Stimulated activated CD8-positive, alpha-beta memory T cell treated with anti-CD3 and anti-CD28 coated beads, Interleukin-2, amount 100 ng/mL, for 48 hours (primary cell): ENCODE data around the gene STARD13.

ENCODE experiments used
- DNase-seq, 2 donors: peaks; one replicate each; pipeline ENCODE4 v3.0.0-alpha.2; 2020; ENCODE audit warnings: low read depth in 2 of 2

The STARD13 gene, protein sequence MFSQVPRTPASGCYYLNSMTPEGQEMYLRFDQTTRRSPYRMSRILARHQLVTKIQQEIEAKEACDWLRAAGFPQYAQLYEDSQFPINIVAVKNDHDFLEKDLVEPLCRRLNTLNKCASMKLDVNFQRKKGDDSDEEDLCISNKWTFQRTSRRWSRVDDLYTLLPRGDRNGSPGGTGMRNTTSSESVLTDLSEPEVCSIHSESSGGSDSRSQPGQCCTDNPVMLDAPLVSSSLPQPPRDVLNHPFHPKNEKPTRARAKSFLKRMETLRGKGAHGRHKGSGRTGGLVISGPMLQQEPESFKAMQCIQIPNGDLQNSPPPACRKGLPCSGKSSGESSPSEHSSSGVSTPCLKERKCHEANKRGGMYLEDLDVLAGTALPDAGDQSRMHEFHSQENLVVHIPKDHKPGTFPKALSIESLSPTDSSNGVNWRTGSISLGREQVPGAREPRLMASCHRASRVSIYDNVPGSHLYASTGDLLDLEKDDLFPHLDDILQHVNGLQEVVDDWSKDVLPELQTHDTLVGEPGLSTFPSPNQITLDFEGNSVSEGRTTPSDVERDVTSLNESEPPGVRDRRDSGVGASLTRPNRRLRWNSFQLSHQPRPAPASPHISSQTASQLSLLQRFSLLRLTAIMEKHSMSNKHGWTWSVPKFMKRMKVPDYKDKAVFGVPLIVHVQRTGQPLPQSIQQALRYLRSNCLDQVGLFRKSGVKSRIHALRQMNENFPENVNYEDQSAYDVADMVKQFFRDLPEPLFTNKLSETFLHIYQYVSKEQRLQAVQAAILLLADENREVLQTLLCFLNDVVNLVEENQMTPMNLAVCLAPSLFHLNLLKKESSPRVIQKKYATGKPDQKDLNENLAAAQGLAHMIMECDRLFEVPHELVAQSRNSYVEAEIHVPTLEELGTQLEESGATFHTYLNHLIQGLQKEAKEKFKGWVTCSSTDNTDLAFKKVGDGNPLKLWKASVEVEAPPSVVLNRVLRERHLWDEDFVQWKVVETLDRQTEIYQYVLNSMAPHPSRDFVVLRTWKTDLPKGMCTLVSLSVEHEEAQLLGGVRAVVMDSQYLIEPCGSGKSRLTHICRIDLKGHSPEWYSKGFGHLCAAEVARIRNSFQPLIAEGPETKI

GRCh38 chr13:33285420-33286124, at the start of gene STARD13:
Gene STARD13 (minus strand): TSS chr13:33285755. CDS start chr13:33285638, 117 bp downstream.
- DNase-seq: no peak

DNA sequence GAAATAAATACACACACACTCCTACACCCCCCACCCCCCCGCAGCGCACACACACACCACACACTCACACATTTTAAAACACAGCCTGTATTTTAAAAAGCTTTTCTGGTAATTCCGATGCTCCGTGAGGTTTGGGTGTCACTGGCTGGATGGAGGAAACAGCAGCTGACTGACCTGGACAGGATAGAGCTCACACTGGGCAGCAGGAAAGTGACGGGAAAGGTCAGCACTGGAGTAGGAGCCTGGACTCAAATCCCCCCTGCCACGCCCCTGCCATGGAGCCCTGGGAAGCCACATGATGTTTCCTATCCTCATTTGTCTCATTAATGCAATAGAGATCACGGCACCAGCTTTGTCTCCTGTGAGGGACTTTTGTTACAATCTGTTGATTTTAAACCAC, 49.3 kb upstream of the STARD13 start:
- no peak for DNase-seq

GRCh38 chr13:33331962-33332361, 46.4 kb upstream of the STARD13 start:
- no peak for DNase-seq

GRCh38 chr13:33330483-33330882, 44.9 kb upstream of the STARD13 start:
- no peak for DNase-seq

DNA sequence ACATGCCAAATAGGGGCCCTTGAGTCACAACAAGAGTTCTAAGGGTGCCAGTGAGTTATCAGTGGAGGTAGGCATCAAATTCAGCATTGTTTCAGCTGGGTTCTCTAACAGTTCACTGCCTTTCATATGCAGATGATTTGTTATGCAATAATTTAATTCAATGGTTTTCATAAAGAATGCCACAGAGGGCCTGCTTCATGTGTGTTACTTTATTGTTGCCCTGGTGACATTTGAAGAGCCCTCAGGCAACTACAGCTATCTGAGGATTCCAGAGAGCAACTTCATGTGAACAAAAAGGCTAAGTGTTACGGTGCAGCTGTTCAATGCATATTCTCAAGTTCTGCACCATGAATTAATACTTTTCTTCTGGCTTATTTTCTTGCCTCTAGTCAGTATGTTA, 43.1 kb upstream of the STARD13 start:
- no peak for DNase-seq

DNA sequence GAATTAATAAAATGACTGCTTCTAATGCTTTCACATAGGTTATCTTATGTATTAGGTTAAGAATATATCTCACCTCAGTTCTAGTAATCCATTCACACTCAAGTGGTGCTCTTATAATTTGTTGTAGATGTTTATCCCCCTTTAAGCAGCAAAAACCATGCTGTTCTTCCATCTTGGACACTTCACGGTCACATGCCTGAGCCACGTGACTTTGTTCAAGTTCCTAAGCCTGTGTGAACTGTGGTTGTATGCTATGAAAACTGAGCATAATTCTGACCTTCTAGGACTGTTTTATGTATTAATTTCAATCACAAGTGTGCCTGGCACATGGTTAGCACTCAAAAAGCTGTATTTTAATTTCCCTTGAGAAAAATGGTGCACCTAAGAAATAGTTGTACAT, 41.2 kb upstream of the STARD13 start:
- no peak for DNase-seq

GRCh38 chr13:33326246-33326645, 40.7 kb upstream of the STARD13 start:
- DNase-seq: no peak

DNA sequence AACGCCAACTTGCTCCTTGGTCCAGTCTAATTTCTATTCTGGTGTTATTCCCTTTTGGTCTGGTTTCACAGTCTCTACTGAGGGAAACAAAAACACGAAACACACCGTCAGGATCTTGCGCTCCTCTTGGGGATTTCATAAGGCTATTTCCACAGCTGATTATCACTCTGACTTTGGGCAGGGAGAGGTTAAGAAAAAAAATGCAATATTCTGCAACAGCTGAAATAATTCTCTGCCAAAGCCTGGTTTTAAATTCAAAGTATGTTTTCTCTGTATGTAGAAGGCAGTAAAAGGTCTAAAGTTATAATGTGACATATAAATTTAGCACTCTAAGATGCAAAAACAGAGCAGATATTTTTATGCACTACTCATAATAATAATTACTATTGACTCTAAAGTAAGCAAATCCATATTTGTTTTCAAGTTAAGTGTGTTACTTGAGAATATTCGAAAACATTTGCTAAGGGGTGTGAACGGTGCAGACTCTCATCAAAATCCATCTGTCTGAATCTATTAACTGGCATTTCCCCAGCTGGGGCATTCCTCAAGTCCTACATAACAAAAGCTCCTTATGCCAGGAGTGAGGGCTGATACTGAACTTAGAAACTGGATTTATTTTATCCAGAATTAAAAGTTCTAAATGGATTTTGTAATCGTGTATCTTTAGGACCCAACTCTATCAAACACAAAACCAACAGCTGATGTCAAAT, 38.4 kb upstream of the STARD13 start:
- no peak for DNase-seq

DNA sequence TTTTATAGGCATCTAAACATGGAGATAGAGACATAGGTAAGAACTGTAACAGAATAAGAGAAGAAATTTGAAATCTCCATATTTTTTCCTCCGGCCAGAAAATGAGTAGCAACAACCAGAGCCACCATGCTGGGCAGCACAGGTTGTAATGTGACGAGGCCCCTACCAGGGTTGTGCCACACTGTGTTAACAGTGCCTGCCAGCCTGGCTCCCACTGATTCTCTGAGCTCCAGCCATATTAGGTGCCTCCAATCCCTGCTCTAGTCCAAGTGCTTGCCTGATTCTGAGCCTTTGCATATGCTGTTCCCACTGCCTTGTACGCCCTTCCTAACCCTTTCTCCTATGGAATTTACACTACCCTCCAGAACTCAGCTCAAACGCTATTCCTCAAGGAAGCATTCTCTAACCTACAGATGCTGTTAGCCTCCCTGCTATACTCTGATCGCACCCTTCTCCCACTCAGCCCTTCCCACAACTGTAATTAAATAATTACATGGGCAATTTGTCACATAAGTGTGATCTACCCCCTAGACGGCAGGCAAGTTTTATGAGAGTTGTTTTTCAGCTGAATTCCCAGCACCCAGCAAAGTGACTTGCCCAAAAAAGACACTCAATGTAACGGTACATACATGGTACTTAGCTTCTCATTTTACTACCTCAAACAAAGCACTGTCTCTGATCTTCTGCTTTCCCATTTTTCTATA, 37.6 kb upstream of the STARD13 start:
- DNase-seq: no peak

DNA sequence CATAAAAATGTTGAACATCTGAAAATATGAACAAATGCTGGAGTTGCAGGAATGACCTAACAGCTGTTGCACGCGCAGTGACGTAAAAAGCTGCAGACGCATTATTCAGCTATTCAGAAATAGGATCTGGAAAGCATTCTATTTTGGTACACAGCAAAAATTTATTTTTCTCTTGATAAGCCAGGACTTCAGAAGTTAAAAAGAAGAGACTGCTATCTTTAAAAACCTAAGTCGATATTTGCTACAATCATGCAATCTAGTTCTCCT, 36.9 kb upstream of the STARD13 start:
- DNase-seq: no peak

- DNase-seq: no peak
Observed at GRCh38 chr13:33321686-33322542, 36.4 kb upstream of the STARD13 start.

GRCh38 chr13:33319859-33320258, 34.3 kb upstream of the STARD13 start:
- no peak for DNase-seq

DNA sequence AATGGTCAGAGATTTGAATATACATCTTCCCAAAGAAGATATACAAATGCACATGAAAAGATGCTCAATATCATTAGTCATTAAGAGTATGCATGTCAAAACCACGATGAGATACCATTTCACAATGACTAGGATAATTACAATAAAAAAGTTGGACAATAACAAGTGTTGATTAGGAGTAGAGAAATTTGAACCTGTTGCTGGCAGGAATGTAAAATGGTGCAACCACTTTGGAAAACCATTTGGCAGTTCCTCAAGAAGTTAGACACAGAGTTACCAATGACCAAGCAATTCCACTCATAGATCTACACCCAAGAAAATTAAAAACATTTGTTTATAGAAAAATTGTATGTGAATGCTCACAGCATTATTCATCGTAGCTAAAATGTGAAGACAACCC, 33.2 kb upstream of the STARD13 start:
- DNase-seq: no peak

DNA sequence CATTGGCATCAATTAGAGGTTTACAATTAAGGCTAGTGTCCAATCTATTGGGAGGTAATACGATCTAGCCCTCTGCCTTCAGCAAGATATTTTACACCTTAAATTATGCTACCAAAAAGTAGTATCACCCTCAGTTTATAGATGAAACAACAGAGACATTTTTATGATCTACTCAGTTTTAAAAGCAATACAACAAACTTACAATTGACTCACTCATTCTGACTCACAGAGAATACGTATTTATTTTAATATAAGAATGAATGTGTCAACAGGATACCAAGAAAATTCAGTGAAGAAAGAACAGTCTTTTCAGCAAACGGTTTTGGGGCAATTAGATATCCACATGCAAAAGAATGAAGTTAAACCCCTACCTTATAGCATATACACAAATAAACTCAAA, 32.5 kb upstream of the STARD13 start:
- DNase-seq: no peak

DNA sequence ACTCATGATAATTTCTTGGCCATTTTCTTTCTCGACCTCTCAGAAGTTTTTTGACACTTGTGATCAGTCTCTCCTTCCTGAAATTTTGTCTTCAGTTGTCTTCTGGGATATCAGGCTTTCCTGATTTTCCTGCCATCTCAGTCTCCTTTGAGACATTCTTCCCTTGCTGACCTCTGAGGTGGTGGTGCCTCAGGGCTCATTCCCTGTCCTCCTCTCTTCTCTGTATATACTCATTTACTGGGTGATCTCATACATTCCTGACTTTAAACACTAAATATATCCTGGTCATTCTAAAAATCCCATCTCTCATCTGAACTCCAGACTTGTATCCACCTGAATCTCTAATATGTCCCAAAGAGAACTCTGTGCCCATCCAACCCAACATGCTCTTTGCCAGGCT, 31.3 kb upstream of the STARD13 start:
- DNase-seq: no peak

- DNase-seq: no peak
Observed at GRCh38 chr13:33313504-33313903, 27.9 kb upstream of the STARD13 start.

DNA sequence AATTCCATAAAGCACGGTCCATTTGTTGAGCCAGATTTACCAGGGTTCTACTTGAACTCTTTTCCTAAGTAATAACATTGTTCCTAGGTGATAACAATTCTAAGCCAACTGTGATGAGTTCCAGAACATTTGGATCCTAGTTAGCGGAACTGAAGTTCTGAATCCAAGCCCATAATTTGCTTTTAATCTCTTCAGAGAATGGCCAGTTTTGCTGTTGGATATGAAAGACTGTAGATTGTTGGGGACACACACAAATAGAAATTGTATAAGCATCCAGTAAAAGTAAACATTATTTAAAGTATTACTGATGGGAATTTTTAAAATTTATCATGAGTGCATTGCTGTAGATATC, 27.3 kb upstream of the STARD13 start:
- no peak for DNase-seq

DNA sequence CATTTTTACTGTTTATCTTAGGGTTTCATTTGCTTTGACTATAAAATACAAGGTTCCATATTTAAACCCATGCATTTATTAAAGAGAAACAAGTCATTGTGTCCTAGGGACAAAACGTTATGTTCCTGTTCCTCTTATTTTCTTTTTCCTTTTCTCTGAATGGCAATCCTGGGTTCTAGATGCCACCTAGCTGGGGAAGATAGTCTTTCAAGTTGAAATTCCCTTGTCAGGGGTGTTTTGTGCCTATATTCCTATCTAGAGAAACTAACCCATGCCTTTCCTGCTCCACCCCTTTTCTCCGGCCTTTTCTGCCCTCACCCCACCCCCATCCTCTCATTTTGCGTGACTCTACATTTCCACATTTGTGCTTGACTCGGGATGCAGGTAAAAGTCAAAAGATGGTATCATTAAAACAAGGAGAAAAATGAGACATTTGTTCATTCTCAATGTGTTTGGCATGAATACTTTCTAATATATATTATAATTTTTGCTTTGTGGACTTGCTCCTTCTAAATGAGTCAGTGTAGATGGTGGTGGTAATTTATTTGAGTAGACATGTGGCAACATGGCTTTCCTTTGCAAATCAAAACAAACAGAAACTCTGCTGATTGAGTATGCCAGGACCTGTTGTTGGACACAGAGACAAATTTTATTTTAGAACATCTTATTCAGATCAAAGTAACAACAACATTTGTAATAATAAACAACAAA, 26.8 kb upstream of the STARD13 start:
- no peak for DNase-seq

- DNase-seq: no peak
Observed at GRCh38 chr13:33311040-33311439, 25.5 kb upstream of the STARD13 start.
